IMR-90 (cell line): ENCODE data around the gene RNASE7. TPM values are rescaled to one million over a fixed set of nuclear protein-coding genes. Genes with fewer than 3 reads are reported as not detected.

ENCODE experiments used
- ATAC-seq: fragments of 200-7000 bp; cut with Tn5 transposase; 2 replicates; pipeline ENCODE4 v1.9.1; 2020; ENCODE audit warnings: low read depth, mild to moderate bottlenecking, moderate library complexity
- BruUV-seq: library from RNA; stranded (reverse); fragments of 400-500 nt; replicated peaks from 2 replicates; lab custom pipeline; 2021; lab: Mats Ljungman, UMichigan
- CTCF ChIA-PET: fragments of 300-600 bp; formaldehyde crosslinking; extraction: SDS; loops from one replicate; lab custom pipeline; 2021; ENCODE audit warnings: antibody characterized with exemption; lab: Yijun Ruan, JAX
- POLR2A ChIA-PET: fragments of 300-600 bp; sonication (Branson Sonifier 250); formaldehyde crosslinking; loops from one replicate; lab custom pipeline; 2022; ENCODE audit warnings: antibody characterized with exemption; ENCODE audit not compliant: unreplicated experiment; lab: Charles Lee
- DNase-seq: peaks from one replicate; pipeline ENCODE4 v3.0.0; 2013
- H2AFZ ChIP-seq: replicated peaks from 2 replicates; pipeline ENCODE3; 2013; ENCODE audit warnings: low read length, mild to moderate bottlenecking; ENCODE audit not compliant: poor library complexity
- H2AK5ac ChIP-seq: 2 replicates; pipeline ENCODE4 v1.6.1; 2013; ENCODE audit warnings: low read depth, low read length, inconsistent platforms
- H2AK9ac ChIP-seq: replicated peaks from 2 replicates; pipeline ENCODE3; 2013; ENCODE audit warnings: mild to moderate bottlenecking, low read depth, low read length, moderate library complexity; ENCODE audit not compliant: poor library complexity
- H2BK120ac ChIP-seq: 2 replicates; pipeline ENCODE4 v1.6.1; 2013; ENCODE audit warnings: low read depth, low read length, inconsistent platforms
- H2BK15ac ChIP-seq: 3 replicates; pipeline ENCODE4 v1.6.1; 2013; ENCODE audit warnings: low read depth, low read length, inconsistent platforms
- H2BK20ac ChIP-seq: 2 replicates; pipeline ENCODE4 v1.6.1; 2013; ENCODE audit warnings: low read depth, mild to moderate bottlenecking, inconsistent platforms, low read length, moderate library complexity
- H2BK5ac ChIP-seq: 2 replicates; pipeline ENCODE4 v1.6.1; 2013; ENCODE audit warnings: mild to moderate bottlenecking, low read depth, low read length, inconsistent platforms; ENCODE audit not compliant: poor library complexity, severe bottlenecking
- H3K14ac ChIP-seq: replicated peaks from 2 replicates; pipeline ENCODE4 v1.6.1; 2013; ENCODE audit warnings: low read depth, low read length, inconsistent platforms
- H3K18ac ChIP-seq: 2 replicates; pipeline ENCODE4 v1.6.1; 2013; ENCODE audit warnings: low read depth, low read length, control low read depth
- H3K23ac ChIP-seq: 2 replicates; pipeline ENCODE4 v1.6.1; 2013; ENCODE audit warnings: low read depth, low read length, inconsistent platforms
- H3K27ac ChIP-seq: 2 replicates; pipeline ENCODE4 v1.5.1; 2013; ENCODE audit warnings: mild to moderate bottlenecking, control low read depth, low read length; ENCODE audit not compliant: insufficient read depth
- H3K27me3 ChIP-seq: 2 replicates; pipeline ENCODE4 v1.6.1; 2013; ENCODE audit warnings: low read length; ENCODE audit not compliant: control insufficient read depth, insufficient read depth
- H3K36me3 ChIP-seq: 2 replicates; pipeline ENCODE4 v1.6.1; 2013; ENCODE audit warnings: low read length, mixed read lengths; ENCODE audit not compliant: control insufficient read depth, insufficient read depth
- H3K4ac ChIP-seq: 2 replicates; pipeline ENCODE4 v1.6.1; 2013; ENCODE audit warnings: low read depth, low read length, inconsistent platforms
- H3K4me1 ChIP-seq: 2 replicates; pipeline ENCODE4 v1.6.1; 2013; ENCODE audit warnings: low read length, mixed read lengths; ENCODE audit not compliant: control insufficient read depth, insufficient read depth
- H3K4me2 ChIP-seq: 2 replicates; pipeline ENCODE4 v1.6.1; 2013; ENCODE audit warnings: low read depth, mild to moderate bottlenecking, control low read depth, low read length, moderate library complexity
- H3K4me3 ChIP-seq: 2 replicates; pipeline ENCODE4 v1.5.1; 2013; ENCODE audit warnings: low read depth, mild to moderate bottlenecking, control low read depth, low read length, moderate library complexity; ENCODE audit not compliant: insufficient read depth
- H3K56ac ChIP-seq: 2 replicates; pipeline ENCODE4 v1.6.1; 2013; ENCODE audit warnings: low read length, inconsistent platforms; ENCODE audit not compliant: insufficient read depth; ENCODE audit errors: extremely low read depth
- H3K79me1 ChIP-seq, 2 experiments: 2 replicates each; pipeline ENCODE4 v1.6.1; 2013; ENCODE audit warnings: low read length in 2 of 2, inconsistent platforms in 1 of 2, low read depth in 1 of 2
- H3K9ac ChIP-seq: 2 replicates; pipeline ENCODE4 v1.6.1; 2013; ENCODE audit warnings: low read depth, low read length, control low read depth
- H3K9me1 ChIP-seq: 2 replicates; pipeline ENCODE4 v1.6.1; 2013; ENCODE audit warnings: low read length, inconsistent platforms; ENCODE audit not compliant: insufficient read depth
- H3K9me3 ChIP-seq: 2 replicates; pipeline ENCODE4 v1.6.1; 2013; ENCODE audit warnings: low read length; ENCODE audit not compliant: control insufficient read depth, insufficient read depth
- H4K20me1 ChIP-seq: 2 replicates; pipeline ENCODE4 v1.6.1; 2013; ENCODE audit warnings: low read length, inconsistent platforms; ENCODE audit not compliant: insufficient read depth
- H4K5ac ChIP-seq: 2 replicates; pipeline ENCODE4 v1.6.1; 2013; ENCODE audit warnings: mild to moderate bottlenecking, low read depth, low read length, control low read depth
- H4K8ac ChIP-seq, 2 experiments: 2 replicates each; pipeline ENCODE4 v1.6.1; 2013; ENCODE audit warnings: low read depth in 2 of 2, low read length in 2 of 2, control low read depth in 1 of 2, inconsistent platforms in 1 of 2
- H4K91ac ChIP-seq: 2 replicates; pipeline ENCODE4 v1.6.1; 2013; ENCODE audit warnings: low read depth, low read length, inconsistent platforms; ENCODE audit not compliant: insufficient read depth
- BHLHE40 ChIP-seq: fragments of 150-350 bp; IDR thresholded peaks from 2 replicates; pipeline ENCODE4 v1.6.1; 2016; ENCODE audit warnings: mild to moderate bottlenecking, low read depth, low read length
- CEBPB ChIP-seq: IDR thresholded peaks from 2 replicates; pipeline ENCODE4 v1.6.1; 2012; ENCODE audit warnings: low read depth, low read length, improper control_type of control experiment
- CHD1 ChIP-seq: IDR thresholded peaks from 2 replicates; pipeline ENCODE4 v1.6.1; 2012; ENCODE audit warnings: low read depth, low read length, improper control_type of control experiment
- ELK1 ChIP-seq: fragments of 150-350 bp; IDR thresholded peaks from 2 replicates; pipeline ENCODE4 v1.6.1; 2016; ENCODE audit warnings: low read depth, mild to moderate bottlenecking, low read length, moderate library complexity, borderline replicate concordance
- MAFK ChIP-seq: IDR thresholded peaks from 2 replicates; pipeline ENCODE4 v1.6.1; 2012; ENCODE audit warnings: low read depth, low read length, improper control_type of control experiment
- MXI1 ChIP-seq: IDR thresholded peaks from 2 replicates; pipeline ENCODE4 v1.6.1; 2012; ENCODE audit warnings: low read depth, mild to moderate bottlenecking, low read length, moderate library complexity, borderline replicate concordance
- NFE2L2 ChIP-seq: fragments of 150-350 bp; IDR thresholded peaks from 2 replicates; pipeline ENCODE4 v1.6.1; 2016; ENCODE audit warnings: low read depth, mild to moderate bottlenecking, low read length
- RFX5 ChIP-seq: IDR thresholded peaks from 2 replicates; pipeline ENCODE4 v1.8.0; 2012; ENCODE audit warnings: low read depth, mild to moderate bottlenecking, low read length, moderate library complexity
- SMC3 ChIP-seq: fragments of 150-350 bp; IDR thresholded peaks from 2 replicates; pipeline ENCODE4 v1.6.1; 2016; ENCODE audit warnings: low read depth, mild to moderate bottlenecking, antibody characterized with exemption, low read length, moderate library complexity
- WGBS, 2 experiments: methylation state at CpG; one replicate each; pipeline versions ENCODE4 v1.1.5 to v1.1.7; 2013; ENCODE audit warnings: missing lambda C conversion rate in 2 of 2; ENCODE audit not compliant: insufficient read length in 1 of 2; ENCODE audit errors: extremely low coverage in 2 of 2; 5-methylcytosine and 5-hydroxymethylcytosine counted together
- dilution Hi-C: fragments of 300-500 bp; cut with HindIII; formaldehyde crosslinking; loops from one replicate; pipeline ENCODE4 v1.14.3; 2018; ENCODE audit warnings: low sequenced_read_pairs; ENCODE audit not compliant: unreplicated experiment
- in situ Hi-C: fragments of 300-500 bp; cut with MboI; formaldehyde crosslinking; loops from 3 replicates; pipeline ENCODE4 v1.14.3; 2019; ENCODE audit warnings: low sequenced_read_pairs, inconsistent platforms, mixed read lengths
- intact Hi-C: fragments of 100-400 bp; cut with micrococcal nuclease; formaldehyde crosslinking; loops from 2 replicates; pipeline ENCODE4 v1.10.0; 2022
- polyA plus RNA-seq, 3 experiments: library from polyadenylated mRNA; depleted of rRNA; stranded (reverse); fragments of >200 nt; gene quantifications; 2 replicates each; pipeline ENCODE4 v1.2.3, GENCODE V29; 2012; ENCODE audit warnings: low replicate concordance in 1 of 3
- total RNA-seq: library from RNA; depleted of rRNA; stranded (reverse); fragments of >200 nt; gene quantifications from 2 replicates; pipeline ENCODE4 v1.2.3, GENCODE V29; 2012

RNASE7 gene
- total and polyA plus RNA-seq, 2 of the 4 experiments (the other 2 are of a cell fraction): not detected

- Histone ChIP-seq H3K18ac (no peak within 1 kb of the TSS), H2BK15ac (no peak within 1 kb of the TSS), H3K9me1 (no peaks in the 10 kb centered on the region), H4K20me1 (no peaks in the 10 kb centered on the region), H4K5ac (no peak within 1 kb of the TSS), H2BK20ac (no peak within 1 kb of the TSS), H3K27ac (no peak within 1 kb of the TSS), H3K4me1 (no peaks in the 10 kb centered on the region), H3K79me1 (no peaks in the 10 kb centered on the region), H2AK5ac (no peak within 1 kb of the TSS), H3K9me3 (no peaks in the 10 kb centered on the region), H3K56ac (no peak within 1 kb of the TSS), H2BK120ac (no peak within 1 kb of the TSS), H2AK9ac (no peak within 1 kb of the TSS), H3K4me3 (no peak within 1 kb of the TSS), H4K8ac (no peak within 1 kb of the TSS), H3K9ac (no peak within 1 kb of the TSS), H3K14ac (no peak within 1 kb of the TSS), H3K23ac (no peak within 1 kb of the TSS), H3K4me2 (no peak within 1 kb of the TSS), H3K27me3 (peaks cover 62% of the 10 kb centered on the region), H4K91ac (no peak within 1 kb of the TSS), H3K4ac (no peak within 1 kb of the TSS), H2BK5ac (no peak within 1 kb of the TSS), H3K36me3 (no peaks in the 10 kb centered on the region), H2AFZ (no peak within 1 kb of the TSS)
- POLR2A ChIA-PET: no interaction called here
- in situ Hi-C loops: no loop called here
- dilution Hi-C loops: no loop called here
- BruUV-seq: no TSS peak
- ATAC-seq (no peak), DNase-seq (no peak)
- intact Hi-C loops: no loop called here
- no CpG with 5 or more reads among the region's 5 CpGs for WGBS, 2 experiments
- CTCF ChIA-PET: no interaction called here
- TF ChIP-seq MXI1 (no peak), RFX5 (no peak), CEBPB (no peak), BHLHE40 (no peak), NFE2L2 (no peak), CHD1 (no peak), SMC3 (no peak), ELK1 (no peak), MAFK (no peak)
Measured at GRCh38 chr14:21029917-21030316, 12.2 kb upstream of the RNASE7 start, which contains the start of gene TPPP2. TPPP2 (plus strand) TSS chr14:21030217; CDS start chr14:21030582, 365 bp downstream.
